WERI-Rb-1 (cell line): ENCODE results near the gene TRA2B.
"Not testable (repeated sequence)": the region's sequence is repeated elsewhere in the genome, so short reads cannot be mapped to it uniquely, and the experiment has no call there.

Experiments used
- DNase-seq: peaks from one replicate; pipeline ENCODE4 v3.0.0-alpha.2; 2020
- H3K27ac ChIP-seq: fragments of 250-450 bp; sonication (Bioruptor Pico); 2 replicates; pipeline ENCODE4 v1.5.1; 2020; ENCODE audit warnings: mild to moderate bottlenecking, moderate library complexity
- H3K27me3 ChIP-seq: fragments of 250-450 bp; sonication (Bioruptor Pico); 2 replicates; pipeline ENCODE4 v1.5.1; 2021; ENCODE audit warnings: mild to moderate bottlenecking, low read depth, moderate library complexity; ENCODE audit not compliant: insufficient read depth, severe bottlenecking
- H3K36me3 ChIP-seq: fragments of 250-450 bp; sonication (Bioruptor Pico); 2 replicates; pipeline ENCODE4 v1.5.1; 2020; ENCODE audit warnings: mild to moderate bottlenecking, moderate library complexity
- H3K4me3 ChIP-seq: 2 replicates; pipeline ENCODE4 v1.5.1; 2011; ENCODE audit warnings: low read depth, mild to moderate bottlenecking, control low read depth, low read length
- H3K9me3 ChIP-seq: fragments of 250-450 bp; sonication (Bioruptor Pico); 2 replicates; pipeline ENCODE4 v1.5.1; 2021; ENCODE audit warnings: mild to moderate bottlenecking, moderate library complexity; ENCODE audit not compliant: severe bottlenecking
- CTCF ChIP-seq: IDR thresholded peaks from 2 replicates; pipeline ENCODE4 v1.5.1; 2011; ENCODE audit warnings: low read depth, mild to moderate bottlenecking, control low read depth, inconsistent platforms, low read length

TRA2B gene

DNA sequence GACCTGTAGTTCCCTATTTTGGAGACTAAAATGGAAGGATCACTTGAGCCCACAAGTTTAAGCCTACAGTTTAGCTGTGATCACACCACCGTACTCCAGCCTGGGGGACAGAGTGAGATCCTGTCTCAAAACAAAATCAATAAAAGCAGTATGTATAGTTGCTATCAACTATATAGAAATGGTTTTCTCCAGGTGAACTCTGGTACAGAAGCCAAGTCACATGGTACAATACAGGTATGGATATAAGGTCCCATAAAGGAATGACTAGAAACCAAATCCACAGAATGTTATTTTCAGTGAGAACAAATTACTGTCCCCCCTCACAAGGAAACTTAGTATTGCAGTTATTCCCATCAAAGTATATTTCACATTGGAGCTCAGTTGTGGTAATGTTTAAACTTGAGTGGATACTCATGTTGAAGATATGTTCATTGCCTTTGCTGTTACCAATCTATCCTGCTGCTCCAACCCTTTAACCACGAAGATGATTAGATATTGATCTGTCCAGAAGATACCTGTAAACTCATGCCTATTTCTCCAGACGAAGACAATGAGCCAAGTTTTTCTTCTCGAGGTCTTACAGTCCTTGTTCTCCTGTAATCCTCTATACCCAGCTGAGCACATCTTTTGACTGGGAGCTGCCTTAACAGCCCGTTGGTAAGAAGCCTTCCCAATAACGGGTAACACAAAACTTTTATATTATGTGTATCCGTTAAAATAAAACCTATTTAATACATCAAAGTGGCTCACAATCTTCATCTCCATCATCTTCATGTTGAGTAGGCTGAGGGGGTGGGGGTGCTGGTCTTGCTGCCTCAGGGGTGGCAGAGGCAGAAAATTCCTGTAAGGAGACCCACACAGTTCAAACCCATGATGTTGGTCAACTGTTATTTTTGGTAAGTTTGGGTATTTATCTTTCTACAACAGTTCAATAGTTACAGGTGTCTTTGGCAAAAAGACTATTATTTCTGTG is 24.6 kb downstream of the TRA2B start:
- Histone ChIP-seq H3K4me3 (no peak overlapping the region), H3K27ac (no peak overlapping the region), H3K9me3 (no peaks in the 10 kb centered on the region), H3K36me3 (peaks cover 50% of the 10 kb centered on the region), H3K27me3 (no peaks in the 10 kb centered on the region)
- DNase-seq: no peak
- no peak for TF ChIP-seq CTCF

DNA sequence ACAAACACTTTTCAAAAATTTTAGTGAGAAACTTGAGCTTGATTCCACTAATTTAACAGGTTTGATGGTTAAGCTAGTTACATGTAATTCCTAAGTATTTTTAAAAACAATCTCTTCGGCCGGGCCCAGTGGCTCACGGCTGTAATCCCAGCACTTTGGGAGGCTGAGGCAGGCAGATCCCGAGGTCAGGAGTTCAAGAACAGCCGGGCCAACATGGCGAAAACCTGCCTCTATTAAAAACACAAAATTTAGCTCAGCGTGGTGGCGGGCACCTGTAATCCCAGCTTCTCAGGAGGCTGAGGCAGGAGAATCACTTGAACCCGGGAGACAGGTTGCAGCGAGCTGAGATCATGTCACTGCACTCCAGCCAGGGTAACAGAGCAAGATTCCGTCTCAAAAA is 25.3 kb downstream of the TRA2B start:
- DNase-seq: no peak
- no peaks in the 10 kb centered on the region for H3K27me3 ChIP-seq
- no peaks in the 10 kb centered on the region for H3K9me3 ChIP-seq
- H3K36me3 ChIP-seq: peaks cover 43% of the 10 kb centered on the region
- H3K4me3 ChIP-seq: no peak overlapping the region
- TF ChIP-seq CTCF: no peak
- H3K27ac ChIP-seq: no peak overlapping the region

DNA sequence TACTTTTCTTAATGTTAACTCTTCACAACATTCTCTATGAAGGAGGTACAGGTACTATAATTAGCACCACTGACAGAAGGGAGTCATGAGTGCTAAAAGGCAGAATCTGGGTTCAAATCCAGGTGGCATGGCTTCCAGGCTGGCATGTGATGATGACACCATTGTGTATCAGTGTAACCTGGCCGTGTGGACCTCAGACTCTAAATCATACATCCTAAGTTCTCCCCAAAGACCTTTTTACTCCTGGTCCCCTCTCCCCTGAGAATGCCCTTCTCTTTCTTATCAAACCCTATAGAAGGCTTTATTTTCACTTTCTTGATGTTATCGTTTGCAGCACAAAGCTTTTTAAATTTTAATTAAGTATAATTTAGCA is 26.8 kb downstream of the TRA2B start:
- DNase-seq, H3K4me3 ChIP-seq, H3K9me3 ChIP-seq, H3K27ac ChIP-seq, H3K27me3 ChIP-seq: not testable (repeated sequence)
- peaks cover 29% of the 10 kb centered on the region for H3K36me3 ChIP-seq

DNA sequence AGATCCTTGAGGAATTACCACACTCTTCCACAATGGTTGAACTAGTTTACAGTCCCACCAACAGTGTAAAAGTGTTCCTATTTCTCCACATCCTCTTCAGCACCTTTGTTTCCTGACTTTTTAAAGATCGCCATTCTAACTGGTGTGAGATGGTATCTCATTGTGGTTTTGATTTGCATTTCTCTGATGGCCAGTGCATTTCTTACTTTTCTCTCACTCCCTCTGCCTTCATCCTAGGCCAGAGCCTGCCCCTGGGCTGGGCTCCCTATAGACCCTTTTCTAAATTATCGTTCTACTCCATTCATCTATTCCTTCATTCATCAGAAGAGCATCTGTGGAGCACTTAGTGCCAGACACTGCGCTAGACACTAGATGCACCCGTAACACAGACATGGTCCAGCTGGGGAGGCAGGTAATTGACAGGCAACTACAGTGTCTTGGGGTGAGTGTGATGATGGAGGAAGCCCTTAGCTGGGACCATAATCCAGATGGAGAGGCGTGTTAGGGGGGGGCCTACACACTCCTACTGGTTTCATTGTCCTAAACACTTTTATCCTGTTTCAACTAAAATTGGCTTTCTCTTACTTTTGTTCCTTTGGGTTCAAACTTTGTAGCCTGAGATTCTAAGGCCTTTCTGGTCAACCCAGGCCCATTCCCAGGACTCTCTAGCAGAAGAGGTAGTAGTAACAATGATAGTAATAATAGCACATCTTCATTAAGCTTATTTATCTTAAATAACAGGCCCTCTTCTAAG is 27.3 kb downstream of the TRA2B start:
- H3K27me3 ChIP-seq, H3K4me3 ChIP-seq, H3K27ac ChIP-seq, H3K9me3 ChIP-seq, DNase-seq: not testable (repeated sequence)
- H3K36me3 ChIP-seq: peaks cover 23% of the 10 kb centered on the region

- not testable (repeated sequence) for H3K4me3 ChIP-seq, H3K27me3 ChIP-seq, H3K9me3 ChIP-seq, H3K27ac ChIP-seq, DNase-seq
- peaks cover 17% of the 10 kb centered on the region for H3K36me3 ChIP-seq
Observed at GRCh38 chr3:185909913-185910312, 27.9 kb downstream of the TRA2B start.

GRCh38 chr3:185900228-185900627 is 37.6 kb downstream of the TRA2B start:
- TF ChIP-seq CTCF: no peak
- Histone ChIP-seq H3K27me3 (no peaks in the 10 kb centered on the region), H3K4me3 (no peak overlapping the region), H3K27ac (no peak overlapping the region), H3K36me3 (no peaks in the 10 kb centered on the region), H3K9me3 (no peaks in the 10 kb centered on the region)
- no peak for DNase-seq

DNA sequence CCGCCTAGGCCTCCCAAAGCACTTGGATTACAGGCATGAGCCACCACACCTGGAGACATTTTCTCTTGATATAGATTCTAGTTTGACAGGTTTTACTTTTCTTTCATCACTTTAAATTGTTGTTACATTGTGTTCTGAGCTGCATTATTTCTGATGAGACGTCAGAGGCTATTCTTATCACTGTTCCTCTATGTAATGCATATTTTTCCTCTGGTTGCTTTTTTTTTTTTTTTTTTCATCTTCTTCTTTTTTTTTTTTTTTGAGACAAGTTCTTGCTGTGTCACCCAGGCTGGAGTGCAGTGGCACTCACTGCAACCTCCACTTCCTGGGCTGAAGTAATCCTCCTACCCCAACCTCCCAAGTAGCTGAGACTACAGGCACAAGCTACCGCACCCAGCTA is 41.2 kb downstream of the TRA2B start:
- Histone ChIP-seq H3K36me3 (no peaks in the 10 kb centered on the region), H3K27me3 (no peaks in the 10 kb centered on the region), H3K9me3 (no peaks in the 10 kb centered on the region), H3K4me3 (no peak overlapping the region), H3K27ac (no peak overlapping the region)
- no peak for DNase-seq
- TF ChIP-seq CTCF: no peak
